ENCODE results near the gene ITGAE. TPM values are rescaled to one million over a fixed set of nuclear protein-coding genes. Genes with fewer than 3 reads are reported as not detected.

The ITGAE gene
- total RNA-seq, 2 experiments from 2014 or later: 48.1 to 52.0 TPM

DNA sequence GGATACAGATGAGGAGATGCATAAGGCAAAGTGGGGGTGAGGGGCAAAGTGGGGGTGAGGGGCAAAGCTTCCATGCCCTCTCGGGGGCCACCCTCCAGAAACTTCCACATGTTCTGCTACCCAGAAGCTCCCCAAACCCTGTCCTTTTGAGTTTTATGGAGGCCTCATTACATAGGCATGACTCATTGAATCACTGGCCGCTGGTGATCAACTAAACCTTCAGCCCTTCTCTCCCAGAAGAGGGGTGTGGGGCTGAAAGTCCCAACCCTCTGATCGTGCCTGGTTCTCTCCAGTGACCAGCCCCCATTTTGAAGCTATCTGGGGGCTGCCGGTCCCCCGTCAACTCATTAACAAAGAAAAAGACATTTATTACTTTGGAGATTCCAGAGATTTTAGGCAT lies 27.5 kb downstream of the ITGAE start:
- H3K27me3 Mint-ChIP-seq: peaks cover 6% of the 10 kb centered on the region
- no peaks in the 10 kb centered on the region for H3K9me3 Mint-ChIP-seq
- H3K4me3 Mint-ChIP-seq: no peak overlapping the region
- ATAC-seq (ENCODE audit: low read depth) (no peak), DNase-seq (no peak)
- peaks cover 2% of the 10 kb centered on the region for H3K36me3 Mint-ChIP-seq
- no peak overlapping the region for H3K27ac Mint-ChIP-seq
- peaks cover 24% of the 10 kb centered on the region for H3K4me1 Mint-ChIP-seq
- POLR2A ChIA-PET: no interaction called here

DNA sequence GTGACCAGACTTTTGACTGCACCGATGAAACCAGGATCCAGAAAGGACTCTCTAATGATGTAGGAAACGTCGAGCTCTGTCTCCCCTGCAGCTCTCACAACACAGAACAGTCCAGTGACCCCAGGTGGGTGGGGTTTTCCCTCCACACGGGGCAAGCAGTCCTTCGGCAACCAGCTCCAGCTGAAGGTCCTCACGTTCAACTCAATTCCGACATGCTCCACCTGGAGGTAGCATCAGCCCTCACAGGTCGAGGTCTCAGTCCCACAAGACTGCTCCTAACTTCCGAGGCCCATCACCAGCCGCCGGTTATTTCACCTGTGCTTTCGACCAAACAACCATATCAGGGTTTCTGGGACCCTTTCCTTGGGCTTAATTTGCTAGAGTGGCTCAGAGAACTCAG lies 28.2 kb downstream of the ITGAE start:
- Mint-ChIP-seq H3K4me1 (peaks cover 28% of the 10 kb centered on the region), H3K36me3 (peaks cover 4% of the 10 kb centered on the region), H3K4me3 (peak overlapping the region; percentile 1), H3K27me3 (peaks cover 5% of the 10 kb centered on the region), H3K9me3 (no peaks in the 10 kb centered on the region), H3K27ac (no peak overlapping the region)
- no peak for DNase-seq
- no peak for ATAC-seq (ENCODE audit: low read depth)
- POLR2A ChIA-PET: no interaction called here

DNA sequence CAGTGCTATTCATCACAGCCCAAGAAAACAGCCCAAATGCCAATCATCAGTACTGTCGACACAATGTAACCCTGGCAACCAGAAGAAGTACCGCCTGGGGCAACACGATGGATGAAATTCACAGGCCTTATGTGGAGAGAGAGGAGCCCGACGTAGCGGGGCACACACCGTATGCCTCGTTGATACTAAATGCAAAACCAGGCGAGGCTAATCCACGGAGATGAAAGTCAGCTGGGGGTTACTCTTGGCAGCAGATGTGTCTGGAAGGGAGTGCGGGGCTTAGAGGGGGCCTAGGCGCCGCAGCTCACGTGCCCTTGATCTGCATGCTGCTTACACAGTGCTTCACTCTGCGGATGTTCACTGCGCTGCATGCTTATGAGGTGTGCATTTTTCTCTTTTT lies 29.8 kb downstream of the ITGAE start:
- H3K9me3 Mint-ChIP-seq: peaks cover 1% of the 10 kb centered on the region
- peak overlapping the region; percentile 11 for H3K27ac Mint-ChIP-seq
- H3K4me1 Mint-ChIP-seq: peaks cover 40% of the 10 kb centered on the region
- H3K4me3 Mint-ChIP-seq: peak overlapping the region; percentile 51
- POLR2A ChIA-PET: interaction anchor here (0.7 to 1.0 kb wide), 3 partner anchors 13 to 131 kb away, joined by 3 to 4 read pairs (median 3); no protein-coding TSS in a partner anchor
- ATAC-seq (ENCODE audit: low read depth) (peak; percentile 9), DNase-seq (no peak)
- H3K36me3 Mint-ChIP-seq: peaks cover 7% of the 10 kb centered on the region
- H3K27me3 Mint-ChIP-seq: peaks cover 7% of the 10 kb centered on the region

DNA sequence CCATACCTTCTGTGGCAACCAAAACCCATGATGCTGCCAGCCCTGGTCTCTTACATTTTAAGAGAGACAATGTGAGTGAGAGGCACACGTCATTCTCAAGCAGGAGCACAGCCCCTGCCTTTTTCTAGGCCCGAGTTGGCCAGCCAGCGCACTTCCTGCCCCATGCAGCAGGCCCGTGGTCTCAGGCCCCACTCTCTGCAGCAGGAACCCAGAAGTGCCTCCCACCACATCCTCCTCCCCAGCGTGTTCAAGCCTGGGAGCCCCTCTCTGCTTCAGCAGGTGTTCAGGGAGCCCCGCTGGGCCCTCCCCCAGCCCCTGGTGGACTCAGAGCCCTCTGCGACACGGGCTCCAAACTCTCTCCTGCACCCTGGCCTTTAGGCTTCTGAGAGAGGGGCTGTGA lies 30.5 kb downstream of the ITGAE start:
- DNase-seq (peak; percentile 73), ATAC-seq (ENCODE audit: low read depth) (peak; percentile 90)
- peaks cover 7% of the 10 kb centered on the region for H3K27me3 Mint-ChIP-seq
- peak overlapping the region; percentile 51 for H3K4me3 Mint-ChIP-seq
- peak overlapping the region; percentile 86 for H3K27ac Mint-ChIP-seq
- POLR2A ChIA-PET: interaction anchor here (0.7 to 2.1 kb wide), 3 partner anchors 12 to 19 kb away, joined by 3 to 4 read pairs (median 3); no protein-coding TSS in a partner anchor
- peaks cover 7% of the 10 kb centered on the region for H3K36me3 Mint-ChIP-seq
- peaks cover 1% of the 10 kb centered on the region for H3K9me3 Mint-ChIP-seq
- peaks cover 46% of the 10 kb centered on the region for H3K4me1 Mint-ChIP-seq

DNA sequence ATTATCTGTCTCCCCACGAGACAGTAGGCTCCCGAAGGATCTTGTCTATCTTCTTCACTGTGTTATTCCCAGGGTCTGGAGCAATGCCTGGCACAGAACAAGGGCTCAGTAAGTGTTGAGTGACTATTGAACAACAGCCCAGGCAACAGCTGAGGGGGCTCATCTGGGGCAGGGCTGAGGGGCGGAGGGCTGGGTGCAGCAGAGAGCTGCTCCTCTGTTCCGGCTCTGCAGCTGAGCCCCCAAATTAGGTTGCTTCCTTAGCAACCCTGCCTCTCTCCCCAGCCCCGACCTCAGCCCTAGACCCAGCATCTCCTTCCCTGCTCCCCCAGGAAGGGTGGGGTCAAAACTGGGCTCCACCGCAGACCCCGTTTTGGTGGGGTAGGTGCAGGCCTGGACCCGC lies 32.2 kb downstream of the ITGAE start:
- Mint-ChIP-seq H3K4me1 (peaks cover 62% of the 10 kb centered on the region), H3K27me3 (peaks cover 7% of the 10 kb centered on the region), H3K27ac (peak overlapping the region; percentile 7), H3K4me3 (peak overlapping the region; percentile 4), H3K9me3 (peaks cover 1% of the 10 kb centered on the region), H3K36me3 (peaks cover 7% of the 10 kb centered on the region)
- POLR2A ChIA-PET: interaction anchor here (1.0 to 2.1 kb wide), 3 partner anchors 14 to 30 kb away, joined by 3 to 4 read pairs (median 3); no protein-coding TSS in a partner anchor
- DNase-seq (no peak), ATAC-seq (ENCODE audit: low read depth) (no peak)

DNA sequence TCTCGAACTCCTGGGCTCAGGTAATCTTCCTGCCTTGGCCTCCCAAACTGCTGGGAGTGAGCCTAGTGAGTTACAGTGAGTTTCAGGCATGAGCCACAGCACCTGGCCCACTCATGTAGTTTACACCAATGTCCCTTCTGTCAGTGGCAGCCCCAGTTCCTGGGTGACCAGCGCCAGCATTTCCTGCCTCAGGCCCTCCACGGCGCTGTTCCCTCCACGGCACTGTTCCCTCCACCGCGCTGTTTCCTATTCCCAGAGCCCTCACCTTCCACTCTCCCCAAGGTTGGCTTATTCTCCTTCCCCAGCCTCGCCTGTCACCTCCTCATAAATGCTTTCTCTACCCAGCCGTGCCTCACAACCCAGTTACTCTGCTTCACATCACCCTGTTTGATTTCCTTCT lies 32.6 kb downstream of the ITGAE start:
- no peak overlapping the region for H3K4me3 Mint-ChIP-seq

DNA sequence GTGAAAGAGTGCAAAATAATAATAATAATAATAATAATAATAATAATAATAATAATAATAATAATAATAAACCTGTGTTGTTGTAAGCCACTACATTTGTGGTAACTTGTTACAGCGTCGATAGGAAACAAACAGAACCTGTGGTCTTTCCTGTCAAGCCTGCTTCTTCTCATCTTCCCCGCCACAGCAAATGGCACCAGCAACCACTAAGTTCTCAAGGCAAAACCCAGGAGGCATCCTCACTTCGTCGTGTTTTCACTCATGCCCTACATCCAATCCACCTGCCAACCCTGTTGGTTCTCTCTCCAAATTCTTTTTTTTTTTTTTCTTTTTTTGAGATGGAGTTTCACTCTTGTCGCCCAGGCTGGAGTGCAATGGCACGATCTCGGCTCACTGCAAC lies 34.2 kb downstream of the ITGAE start:
- peaks cover 66% of the 10 kb centered on the region for H3K4me1 Mint-ChIP-seq
- DNase-seq (no peak), ATAC-seq (ENCODE audit: low read depth) (no peak)
- H3K4me3 Mint-ChIP-seq: peak overlapping the region; percentile 71
- peaks cover 7% of the 10 kb centered on the region for H3K27me3 Mint-ChIP-seq
- H3K27ac Mint-ChIP-seq: peak overlapping the region; percentile 62
- H3K36me3 Mint-ChIP-seq: peaks cover 7% of the 10 kb centered on the region
- POLR2A ChIA-PET: interaction anchor here (1.0 to 2.7 kb wide), 2 partner anchors 21 to 29 kb away, joined by 4 to 14 read pairs; no protein-coding TSS in a partner anchor
- H3K9me3 Mint-ChIP-seq: peaks cover 1% of the 10 kb centered on the region

More for the DNA sequence above, 32.6 kb downstream of the ITGAE start:
- ATAC-seq (ENCODE audit: low read depth): no peak
- H3K27me3 Mint-ChIP-seq: peaks cover 7% of the 10 kb centered on the region
- POLR2A ChIA-PET: interaction anchor here (1.0 to 2.1 kb wide), 2 partner anchors 17 to 29 kb away, joined by 3 to 4 read pairs; no protein-coding TSS in a partner anchor
- DNase-seq: no peak
- H3K27ac Mint-ChIP-seq: peak overlapping the region; percentile 7
- peaks cover 1% of the 10 kb centered on the region for H3K9me3 Mint-ChIP-seq
- peaks cover 7% of the 10 kb centered on the region for H3K36me3 Mint-ChIP-seq
- H3K4me1 Mint-ChIP-seq: peaks cover 66% of the 10 kb centered on the region

DNA sequence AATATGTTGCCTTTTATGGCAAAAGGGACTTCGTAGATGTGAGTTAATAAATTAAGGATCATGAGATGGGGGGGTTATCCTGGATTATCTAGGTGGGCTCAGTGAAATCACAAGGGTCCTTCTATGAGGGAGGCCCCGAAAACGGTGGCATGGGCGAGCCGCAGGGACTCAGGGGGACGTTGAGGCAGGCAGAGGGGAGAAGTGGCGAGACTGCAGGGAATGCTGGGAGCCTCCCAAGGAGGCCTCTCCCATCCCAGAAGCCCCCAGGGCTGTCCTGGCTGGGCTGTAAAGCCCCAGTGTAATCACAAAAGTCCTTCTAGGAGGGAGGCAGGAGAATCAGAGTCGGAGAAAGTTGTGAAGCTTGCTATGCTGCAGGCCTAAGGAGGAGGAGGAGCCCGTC lies 35.0 kb downstream of the ITGAE start:
- Mint-ChIP-seq H3K27me3 (peaks cover 8% of the 10 kb centered on the region), H3K27ac (peak overlapping the region; percentile 90), H3K9me3 (peaks cover 3% of the 10 kb centered on the region), H3K36me3 (peaks cover 9% of the 10 kb centered on the region), H3K4me3 (peak overlapping the region; percentile 74), H3K4me1 (peaks cover 62% of the 10 kb centered on the region)
- POLR2A ChIA-PET: interaction anchor here (1.0 to 2.7 kb wide), 2 partner anchors 22 to 30 kb away, joined by 4 to 14 read pairs; no protein-coding TSS in a partner anchor
- ATAC-seq (ENCODE audit: low read depth) (no peak), DNase-seq (no peak)

DNA sequence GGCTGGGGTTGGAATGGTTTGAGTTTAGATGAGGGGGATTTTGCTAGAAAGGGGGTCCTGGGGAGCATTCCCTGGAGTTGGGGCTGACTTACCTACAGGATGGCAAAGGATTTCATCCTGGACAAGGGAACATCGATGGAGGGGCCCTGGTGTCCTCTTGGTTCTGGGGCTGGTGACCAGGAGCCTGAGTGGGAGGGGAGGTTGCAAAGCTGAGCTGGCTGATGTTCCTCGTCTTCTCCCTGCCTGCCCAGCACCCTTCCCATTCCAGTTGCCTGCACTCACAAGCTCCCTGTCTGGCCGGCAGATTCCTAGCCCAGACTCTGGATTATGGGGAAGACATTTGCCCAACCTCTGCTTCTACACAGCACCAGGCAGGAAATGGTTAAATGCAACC lies 37.2 kb downstream of the ITGAE start:
- Mint-ChIP-seq H3K36me3 (peaks cover 17% of the 10 kb centered on the region), H3K4me1 (peaks cover 50% of the 10 kb centered on the region), H3K27ac (peak overlapping the region; percentile 96), H3K4me3 (peak overlapping the region; percentile 79), H3K9me3 (peaks cover 11% of the 10 kb centered on the region), H3K27me3 (peaks cover 11% of the 10 kb centered on the region)
- no peak for DNase-seq
- POLR2A ChIA-PET: interaction anchor here (1.0 to 1.8 kb wide), 2 partner anchors 13 to 32 kb away, joined by 5 to 17 read pairs; no protein-coding TSS in a partner anchor
- ATAC-seq (ENCODE audit: low read depth): no peak

DNA sequence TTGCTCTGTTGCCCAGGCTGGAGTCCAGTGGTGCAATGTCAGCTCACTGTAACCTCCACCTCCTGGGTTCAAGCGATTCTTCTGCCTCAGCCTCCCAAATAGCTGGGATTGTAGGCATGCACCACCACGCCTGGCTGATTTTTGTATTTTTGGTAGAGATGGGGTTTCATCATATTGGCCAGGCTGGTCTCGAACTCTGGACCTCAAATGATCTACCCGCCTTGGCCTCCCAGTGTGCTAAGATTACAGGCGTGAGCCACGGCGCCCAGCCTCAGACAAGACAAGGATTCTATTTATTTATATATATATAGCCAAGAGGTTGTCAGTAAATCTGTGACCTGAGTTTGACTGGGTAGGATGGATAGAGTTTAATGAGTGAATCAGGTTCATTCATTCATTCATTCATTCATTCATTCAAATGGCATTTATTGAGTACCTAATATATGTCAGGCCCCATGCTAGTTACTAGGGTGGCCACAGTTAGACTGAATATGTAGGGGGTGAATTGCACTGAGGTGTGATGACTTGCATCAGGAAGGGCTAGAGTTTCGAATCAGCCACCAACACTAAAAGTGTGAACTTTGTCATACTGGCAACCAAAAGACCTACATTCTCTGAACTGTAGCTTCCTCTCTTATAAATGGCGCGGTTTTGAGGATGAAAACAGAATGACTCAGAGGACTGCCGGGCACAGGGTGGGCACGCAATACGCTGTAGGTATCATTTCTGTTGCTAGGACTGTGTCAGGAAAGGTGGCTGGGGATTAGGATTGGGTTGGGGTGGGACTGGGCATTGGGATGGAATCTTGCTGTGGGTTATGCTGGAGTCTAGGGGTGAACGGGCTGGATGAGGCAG lies 37.8 kb downstream of the ITGAE start:
- ATAC-seq (ENCODE audit: low read depth) (peak; percentile 56), DNase-seq (no peak)
- Mint-ChIP-seq H3K36me3 (peaks cover 13% of the 10 kb centered on the region), H3K27ac (peak overlapping the region; percentile 96), H3K4me1 (peaks cover 45% of the 10 kb centered on the region), H3K9me3 (peaks cover 11% of the 10 kb centered on the region), H3K4me3 (peak overlapping the region; percentile 79), H3K27me3 (peaks cover 7% of the 10 kb centered on the region)
- POLR2A ChIA-PET: interaction anchor here (0.6 to 1.8 kb wide), 4 partner anchors 12 to 405 kb away, joined by 3 to 17 read pairs (median 4); no protein-coding TSS in a partner anchor

DNA sequence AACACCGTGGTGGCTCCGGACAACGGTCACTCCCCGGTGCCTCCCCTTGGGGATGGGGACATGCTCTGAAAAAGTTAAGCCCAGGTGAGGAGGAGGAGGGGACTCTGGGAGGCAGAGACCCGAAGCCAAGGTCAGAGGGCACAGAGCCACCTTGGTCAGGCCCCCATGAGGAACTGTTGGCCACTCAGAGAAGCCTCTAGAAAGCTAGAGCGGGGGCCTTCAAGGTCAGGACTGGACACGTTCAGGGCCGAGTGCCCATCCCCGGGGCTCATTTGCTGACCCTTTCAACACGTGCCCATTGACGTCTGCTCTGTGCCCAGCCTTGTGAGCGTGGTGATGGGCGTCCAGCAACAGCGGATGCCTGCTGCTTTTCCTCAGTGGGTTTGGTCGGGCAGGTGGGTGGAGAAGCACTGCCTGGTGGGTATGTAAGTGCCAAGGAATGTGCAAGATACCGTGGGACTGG lies 39.0 kb downstream of the ITGAE start:
- DNase-seq (no peak), ATAC-seq (ENCODE audit: low read depth) (no peak)
- peaks cover 13% of the 10 kb centered on the region for H3K36me3 Mint-ChIP-seq
- no peak overlapping the region for H3K4me3 Mint-ChIP-seq
- peaks cover 11% of the 10 kb centered on the region for H3K9me3 Mint-ChIP-seq
- peaks cover 39% of the 10 kb centered on the region for H3K4me1 Mint-ChIP-seq
- POLR2A ChIA-PET: interaction anchor here (0.7 to 1.8 kb wide), 2 partner anchors 11 to 24 kb away, joined by 4 to 17 read pairs; no protein-coding TSS in a partner anchor
- H3K27me3 Mint-ChIP-seq: peaks cover 5% of the 10 kb centered on the region
- H3K27ac Mint-ChIP-seq: no peak overlapping the region

DNA sequence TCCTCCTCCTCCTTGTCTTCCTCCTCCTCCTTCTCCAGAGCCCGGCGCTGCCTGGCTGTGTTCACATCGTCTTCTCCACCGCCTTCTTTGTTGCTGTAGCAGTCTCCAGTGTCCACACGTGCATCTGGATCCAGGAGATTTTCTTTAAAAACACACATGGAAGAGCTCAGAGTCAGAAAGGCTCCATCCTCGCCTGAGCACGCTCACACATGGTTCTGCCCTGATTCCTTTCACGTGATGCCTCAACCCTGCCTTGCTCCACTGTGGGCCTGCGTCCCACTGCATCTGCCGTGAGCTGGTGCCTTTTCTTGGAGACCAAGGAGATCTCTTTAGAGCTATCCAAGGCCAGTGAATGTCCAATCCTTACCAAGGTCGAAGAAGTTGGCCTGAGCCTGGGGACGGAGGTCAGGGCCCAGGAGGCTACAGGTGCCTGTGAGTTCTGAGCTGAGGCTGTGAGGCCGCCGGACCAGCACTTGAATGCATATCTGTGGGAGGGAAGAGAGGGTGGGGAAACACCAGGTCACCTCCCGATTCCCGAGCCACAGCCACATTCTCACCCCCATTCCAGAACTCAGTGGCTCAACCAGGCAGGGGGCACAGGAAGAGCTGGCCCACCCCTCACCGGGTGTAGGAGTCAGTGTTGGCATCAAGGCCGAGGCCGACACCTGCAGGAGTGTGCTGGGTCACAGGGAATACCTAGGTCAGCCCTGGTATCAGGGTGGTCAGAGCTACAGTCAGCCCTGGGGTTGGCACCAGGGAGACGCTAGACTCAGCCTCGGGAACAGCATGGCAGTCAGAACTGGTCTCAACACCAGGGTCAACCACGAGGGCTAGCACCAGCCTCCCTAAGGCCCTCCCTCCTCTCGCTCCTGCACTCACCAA lies 39.7 kb downstream of the ITGAE start:
- H3K27me3 Mint-ChIP-seq: peaks cover 5% of the 10 kb centered on the region
- no peak overlapping the region for H3K4me3 Mint-ChIP-seq
- no peak for ATAC-seq (ENCODE audit: low read depth)
- peaks cover 10% of the 10 kb centered on the region for H3K9me3 Mint-ChIP-seq
- POLR2A ChIA-PET: interaction anchor here (1.0 kb wide), 1 partner anchor 25 kb away, joined by 6 read pairs; no protein-coding TSS in a partner anchor
- no peak overlapping the region for H3K27ac Mint-ChIP-seq
- peaks cover 34% of the 10 kb centered on the region for H3K4me1 Mint-ChIP-seq
- no peak for DNase-seq
- H3K36me3 Mint-ChIP-seq: peaks cover 10% of the 10 kb centered on the region
